ENCODE results near the gene KRTAP5-10. TPM values are rescaled to one million over a fixed set of nuclear protein-coding genes. Genes with fewer than 3 reads are reported as not detected.
A peak's percentile ranks its signal among the peaks of the same experiment; 100 is the strongest.
"Not testable (repeated sequence)": the region's sequence is repeated elsewhere in the genome, so short reads cannot be mapped to it uniquely, and the experiment has no call there.

Gene KRTAP5-10
- total and polyA plus RNA-seq, 2 experiments from 2014 or later = 0.23 TPM; not detected in 1

GRCh38 chr11:71568704-71569349 lies 3.5 kb downstream of the KRTAP5-10 start:
- H3K27me3 ChIP-seq = no peaks in the 10 kb centered on the region
- H3K27ac ChIP-seq = no peak overlapping the region
- H3K4me1 ChIP-seq (ENCODE audit: low read depth) = no peaks in the 10 kb centered on the region
- TF ChIP-seq, protein P1, sequence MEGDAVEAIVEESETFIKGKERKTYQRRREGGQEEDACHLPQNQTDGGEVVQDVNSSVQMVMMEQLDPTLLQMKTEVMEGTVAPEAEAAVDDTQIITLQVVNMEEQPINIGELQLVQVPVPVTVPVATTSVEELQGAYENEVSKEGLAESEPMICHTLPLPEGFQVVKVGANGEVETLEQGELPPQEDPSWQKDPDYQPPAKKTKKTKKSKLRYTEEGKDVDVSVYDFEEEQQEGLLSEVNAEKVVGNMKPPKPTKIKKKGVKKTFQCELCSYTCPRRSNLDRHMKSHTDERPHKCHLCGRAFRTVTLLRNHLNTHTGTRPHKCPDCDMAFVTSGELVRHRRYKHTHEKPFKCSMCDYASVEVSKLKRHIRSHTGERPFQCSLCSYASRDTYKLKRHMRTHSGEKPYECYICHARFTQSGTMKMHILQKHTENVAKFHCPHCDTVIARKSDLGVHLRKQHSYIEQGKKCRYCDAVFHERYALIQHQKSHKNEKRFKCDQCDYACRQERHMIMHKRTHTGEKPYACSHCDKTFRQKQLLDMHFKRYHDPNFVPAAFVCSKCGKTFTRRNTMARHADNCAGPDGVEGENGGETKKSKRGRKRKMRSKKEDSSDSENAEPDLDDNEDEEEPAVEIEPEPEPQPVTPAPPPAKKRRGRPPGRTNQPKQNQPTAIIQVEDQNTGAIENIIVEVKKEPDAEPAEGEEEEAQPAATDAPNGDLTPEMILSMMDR (IDR thresholded peaks at IDR 0.05; ENCODE audit: low read depth, low read length) = no peak
- DNase-seq (ENCODE audit: low read depth in 1 of 2, low spot score in 1 of 2) = peak in 1 of 2 donors; percentile 34
- H3K9me3 ChIP-seq (ENCODE audit: low read depth) = no peaks in the 10 kb centered on the region
- H3K4me3 ChIP-seq = no peak overlapping the region
- no peaks in the 10 kb centered on the region for H3K36me3 ChIP-seq

DNA sequence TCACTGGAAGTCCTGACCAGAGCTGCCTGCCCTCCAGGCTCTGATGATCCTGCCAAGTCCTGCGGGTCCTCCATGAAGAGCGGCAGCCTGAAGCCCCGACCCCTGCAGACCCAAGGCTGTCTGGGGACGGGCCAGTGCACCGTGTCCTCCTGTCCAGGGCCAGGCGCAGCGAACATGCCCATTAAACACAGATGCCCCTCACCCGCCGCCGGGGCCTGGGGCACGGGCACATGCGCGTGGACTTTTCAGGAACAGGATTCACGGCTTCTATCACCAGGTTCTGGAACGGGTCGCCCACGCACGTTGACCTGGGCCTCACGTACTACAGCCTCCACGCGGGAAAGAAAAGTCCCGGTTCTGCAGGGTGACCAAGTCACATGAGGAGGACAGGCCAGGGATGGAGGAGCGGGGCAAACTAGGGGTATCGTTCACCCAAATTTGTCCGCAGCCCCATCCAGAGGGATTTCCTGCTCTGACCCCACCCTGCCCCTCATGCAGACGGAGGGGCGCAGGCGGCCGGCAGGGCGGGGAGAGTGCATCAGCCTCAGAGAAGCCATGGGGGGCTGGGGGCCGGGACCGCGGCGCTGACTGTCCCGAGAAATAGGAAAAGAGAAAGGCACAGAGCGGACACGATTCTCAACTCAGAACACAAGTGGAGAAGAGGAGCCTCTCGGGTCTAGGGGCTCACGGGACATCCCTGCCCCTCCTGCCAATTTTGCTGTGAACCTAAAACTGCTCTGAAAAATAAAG lies 5.9 kb downstream of the KRTAP5-10 start:
- DNase-seq (ENCODE audit: low read depth in 1 of 2, low spot score in 1 of 2); H3K4me1 ChIP-seq (ENCODE audit: low read depth); H3K9me3 ChIP-seq (ENCODE audit: low read depth); H3K27ac ChIP-seq; H3K36me3 ChIP-seq; H3K27me3 ChIP-seq; H3K4me3 ChIP-seq: not testable (repeated sequence)

- no peak overlapping the region for H3K27ac ChIP-seq
- DNase-seq (ENCODE audit: low read depth in 1 of 2, low spot score in 1 of 2) = no peak
- H3K4me1 ChIP-seq (ENCODE audit: low read depth) = peaks cover 5% of the 10 kb centered on the region
- H3K27me3 ChIP-seq = no peaks in the 10 kb centered on the region
- TF ChIP-seq, protein P1 (IDR thresholded peaks at IDR 0.05; ENCODE audit: low read depth, low read length) = no peak
- no peaks in the 10 kb centered on the region for H3K36me3 ChIP-seq
- H3K9me3 ChIP-seq (ENCODE audit: low read depth) = no peaks in the 10 kb centered on the region
- H3K4me3 ChIP-seq = no peak overlapping the region
Observed at GRCh38 chr11:71572811-71573210, 7.4 kb downstream of the KRTAP5-10 start.

DNA sequence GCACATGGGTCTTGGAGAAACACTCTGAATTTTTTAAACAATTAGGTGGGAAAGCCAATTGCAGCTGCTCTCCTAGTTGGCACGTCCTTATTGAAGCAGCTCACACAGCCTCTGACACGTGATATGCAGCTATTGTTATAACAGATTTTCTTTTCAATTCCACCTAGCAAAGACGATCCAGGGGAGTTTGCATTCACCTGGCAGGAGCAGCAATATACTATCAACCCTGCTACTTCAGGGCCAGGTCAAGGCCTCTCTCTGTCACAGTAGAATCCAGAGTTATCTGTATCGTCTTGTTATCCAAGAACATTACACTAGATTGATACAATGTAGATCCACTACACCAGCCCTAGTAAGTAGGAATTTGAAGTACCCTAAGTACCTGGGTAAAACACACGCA lies 9.1 kb downstream of the KRTAP5-10 start:
- TF ChIP-seq, protein P1 (IDR thresholded peaks at IDR 0.05; ENCODE audit: low read depth, low read length) = no peak
- no peak for DNase-seq (ENCODE audit: low read depth in 1 of 2, low spot score in 1 of 2)
- peak overlapping the region; percentile 23 for H3K27ac ChIP-seq
- peaks cover 5% of the 10 kb centered on the region for H3K4me1 ChIP-seq (ENCODE audit: low read depth)
- no peaks in the 10 kb centered on the region for H3K36me3 ChIP-seq
- H3K27me3 ChIP-seq = no peaks in the 10 kb centered on the region
- H3K4me3 ChIP-seq = no peak overlapping the region
- no peaks in the 10 kb centered on the region for H3K9me3 ChIP-seq (ENCODE audit: low read depth)

GRCh38 chr11:71575723-71576424 lies 10.5 kb downstream of the KRTAP5-10 start:
- Histone ChIP-seq H3K9me3 (ENCODE audit: low read depth) (no peaks in the 10 kb centered on the region), H3K36me3 (no peaks in the 10 kb centered on the region), H3K27me3 (no peaks in the 10 kb centered on the region), H3K27ac (no peak overlapping the region), H3K4me1 (ENCODE audit: low read depth) (peaks cover 5% of the 10 kb centered on the region), H3K4me3 (no peak overlapping the region)
- TF ChIP-seq, protein P1 (IDR thresholded peaks at IDR 0.05; ENCODE audit: low read depth, low read length) = no peak
- no peak for DNase-seq (ENCODE audit: low read depth in 1 of 2, low spot score in 1 of 2)

GRCh38 chr11:71576688-71577465 lies 11.5 kb downstream of the KRTAP5-10 start:
- H3K36me3 ChIP-seq; H3K27ac ChIP-seq; DNase-seq (ENCODE audit: low read depth in 1 of 2, low spot score in 1 of 2); H3K9me3 ChIP-seq (ENCODE audit: low read depth); H3K4me1 ChIP-seq (ENCODE audit: low read depth); H3K27me3 ChIP-seq; H3K4me3 ChIP-seq: not testable (repeated sequence)
